HG02884 (cell line): ENCODE results near the gene PGK2.

Experiments used
- ATAC-seq: cut with Tn5 transposase; IDR thresholded peaks from one replicate; pipeline ENCODE4 v1.9.1; 2021; ENCODE audit warnings: mild to moderate bottlenecking, moderate library complexity; ENCODE audit not compliant: unreplicated experiment

PGK2 gene

GRCh38 chr6:49739423-49739822, 47.7 kb downstream of the PGK2 start:
- no peak for ATAC-seq

- no peak for ATAC-seq
Measured at GRCh38 chr6:49736017-49736508, 51.0 kb downstream of the PGK2 start.
